Measurements from ENCODE around the gene PDGFRB. TPM values are rescaled to one million over a fixed set of nuclear protein-coding genes. Genes with fewer than 3 reads are reported as not detected.

PDGFRB gene
- total and polyA plus RNA-seq, 4 donors = 33.6 to 215 (median 78.3) TPM

GRCh38 chr5:150144246-150144801, 11.3 kb downstream of the PDGFRB start:
- Histone ChIP-seq H3K27ac (ENCODE audit: low read depth in 1 of 2, low read length in 1 of 2) (peak overlapping the region; percentile 21 to 71), H3K9ac (ENCODE audit: insufficient read depth in 1 of 2, low read length in 2 of 2) (peak overlapping the region in 1 of 2 donors; percentile 46), H3K4me1 (ENCODE audit: control insufficient read depth in 5 of 5, insufficient read depth in 5 of 5, low read length in 5 of 5) (peaks cover 0 to 91% (median 40%) of the 10 kb centered on the region in 5 donors), H3K4me3 (no peak overlapping the region), H3K27me3 (ENCODE audit: control insufficient read depth in 3 of 3, insufficient read depth in 3 of 3, low read length in 2 of 3) (no peaks in the 10 kb centered on the region), H3K9me3 (ENCODE audit: control insufficient read depth in 4 of 4, insufficient read depth in 3 of 4, low read length in 3 of 4) (no peaks in the 10 kb centered on the region), H3K36me3 (ENCODE audit: control insufficient read depth in 4 of 4, insufficient read depth in 4 of 4, low read length in 4 of 4) (peaks cover 0 to 3% (median 0%) of the 10 kb centered on the region in 4 donors)
- TF ChIP-seq CTCF (IDR thresholded peaks at IDR 0.05; ENCODE audit: control extremely low read depth, extremely low read depth) = no peak
- peak; percentile 38 for ATAC-seq (ENCODE audit: insufficient read depth, low FRiP score)
- peak; percentile 85 to 97 (median 96) for DNase-seq
- 62 to 68% methylated on average over 14 of the region's 14 CpGs for WGBS, 2 donors

GRCh38 chr5:150143350-150144245, 12.0 kb downstream of the PDGFRB start:
- peaks cover 0 to 98% (median 44%) of the 10 kb centered on the region in 5 donors for H3K4me1 ChIP-seq (ENCODE audit: control insufficient read depth in 5 of 5, insufficient read depth in 5 of 5, low read length in 5 of 5)

GRCh38 chr5:150142959-150143349, 12.7 kb downstream of the PDGFRB start:
- H3K36me3 ChIP-seq (ENCODE audit: control insufficient read depth in 4 of 4, insufficient read depth in 4 of 4, low read length in 4 of 4) = peaks cover 0 to 3% (median 0%) of the 10 kb centered on the region in 4 donors
- no peak overlapping the region for H3K9ac ChIP-seq (ENCODE audit: insufficient read depth in 1 of 2, low read length in 2 of 2)
- H3K9me3 ChIP-seq (ENCODE audit: control insufficient read depth in 4 of 4, insufficient read depth in 3 of 4, low read length in 3 of 4) = no peaks in the 10 kb centered on the region
- H3K4me1 ChIP-seq (ENCODE audit: control insufficient read depth in 5 of 5, insufficient read depth in 5 of 5, low read length in 5 of 5) = peaks cover 0 to 99% (median 51%) of the 10 kb centered on the region in 5 donors
- no peak overlapping the region for H3K4me3 ChIP-seq
- ATAC-seq (ENCODE audit: insufficient read depth, low FRiP score) (peak; percentile 29), DNase-seq (no peak)
- no peaks in the 10 kb centered on the region for H3K27me3 ChIP-seq (ENCODE audit: control insufficient read depth in 3 of 3, insufficient read depth in 3 of 3, low read length in 2 of 3)
- peak overlapping the region in 1 of 2 donors; percentile 71 for H3K27ac ChIP-seq (ENCODE audit: low read depth in 1 of 2, low read length in 1 of 2)
- TF ChIP-seq CTCF (IDR thresholded peaks at IDR 0.05; ENCODE audit: control extremely low read depth, extremely low read depth) = no peak
- WGBS, 2 donors = 30 to 58% methylated on average over 4 of the region's 4 CpGs

More at GRCh38 chr5:150143350-150144245, 12.0 kb downstream of the PDGFRB start:
- peaks cover 0 to 3% (median 0%) of the 10 kb centered on the region in 4 donors for H3K36me3 ChIP-seq (ENCODE audit: control insufficient read depth in 4 of 4, insufficient read depth in 4 of 4, low read length in 4 of 4)
- ATAC-seq (ENCODE audit: insufficient read depth, low FRiP score) (peak; percentile 45), DNase-seq (peak; percentile 60 to 73 (median 62))
- peak overlapping the region in 1 of 2 donors; percentile 46 for H3K9ac ChIP-seq (ENCODE audit: insufficient read depth in 1 of 2, low read length in 2 of 2)
- no peak for TF ChIP-seq CTCF (IDR thresholded peaks at IDR 0.05; ENCODE audit: control extremely low read depth, extremely low read depth)
- WGBS, 2 donors = 74 to 85% methylated on average over 20 of the region's 20 CpGs
- H3K4me3 ChIP-seq = no peak overlapping the region
- no peaks in the 10 kb centered on the region for H3K27me3 ChIP-seq (ENCODE audit: control insufficient read depth in 3 of 3, insufficient read depth in 3 of 3, low read length in 2 of 3)
- H3K27ac ChIP-seq (ENCODE audit: low read depth in 1 of 2, low read length in 1 of 2) = peak overlapping the region; percentile 21 to 71
- no peaks in the 10 kb centered on the region for H3K9me3 ChIP-seq (ENCODE audit: control insufficient read depth in 4 of 4, insufficient read depth in 3 of 4, low read length in 3 of 4)

Measured in lung (tissue), 12 donors.